ENCODE measurements around the gene ZNF346.
A peak's percentile ranks its signal among the peaks of the same experiment; 100 is the strongest.

The ZNF346 gene

DNA sequence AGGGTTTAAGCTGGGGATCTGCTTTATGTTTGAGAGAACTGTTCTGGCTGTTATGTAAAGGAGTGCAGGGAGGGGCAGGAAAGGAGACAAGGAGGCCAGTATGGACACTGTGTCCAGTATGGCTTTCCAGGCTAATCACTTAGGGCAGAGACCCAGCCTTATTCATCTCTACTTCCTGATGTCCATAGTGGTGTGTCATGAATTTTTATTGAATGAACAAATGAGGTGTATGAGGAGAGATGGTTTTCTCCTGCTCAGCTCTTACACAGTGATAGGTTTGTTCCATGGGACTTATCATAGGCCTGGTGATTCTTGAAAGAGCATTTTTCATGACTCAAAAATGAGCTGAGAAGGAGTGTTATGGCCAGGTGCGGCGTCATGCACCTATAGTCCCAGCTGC is 43.7 kb downstream of the ZNF346 start:
- DNase-seq (ENCODE audit: low read depth in 2 of 3, low spot score in 1 of 3): no peak

DNA sequence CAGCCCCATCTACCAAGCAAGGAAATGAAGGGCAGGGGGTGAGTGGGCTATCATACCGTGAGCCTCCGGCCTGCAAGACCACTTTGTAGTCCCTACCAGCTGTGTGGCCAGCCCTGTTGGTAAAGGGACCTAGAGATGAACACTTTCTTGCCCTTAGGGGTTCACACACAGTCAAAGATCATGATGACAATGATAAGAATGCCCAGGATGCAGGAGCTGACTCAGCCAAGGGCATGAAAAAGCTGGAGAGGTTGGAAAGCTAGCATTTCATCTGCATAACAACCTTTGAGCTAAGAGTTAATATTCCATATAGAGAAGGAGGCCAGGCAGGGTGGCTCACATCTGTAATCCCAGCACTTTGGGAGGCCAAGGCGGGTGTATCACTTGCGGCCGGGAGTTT is 45.0 kb downstream of the ZNF346 start:
- DNase-seq (ENCODE audit: low read depth in 2 of 3, low spot score in 1 of 3): no peak

DNA sequence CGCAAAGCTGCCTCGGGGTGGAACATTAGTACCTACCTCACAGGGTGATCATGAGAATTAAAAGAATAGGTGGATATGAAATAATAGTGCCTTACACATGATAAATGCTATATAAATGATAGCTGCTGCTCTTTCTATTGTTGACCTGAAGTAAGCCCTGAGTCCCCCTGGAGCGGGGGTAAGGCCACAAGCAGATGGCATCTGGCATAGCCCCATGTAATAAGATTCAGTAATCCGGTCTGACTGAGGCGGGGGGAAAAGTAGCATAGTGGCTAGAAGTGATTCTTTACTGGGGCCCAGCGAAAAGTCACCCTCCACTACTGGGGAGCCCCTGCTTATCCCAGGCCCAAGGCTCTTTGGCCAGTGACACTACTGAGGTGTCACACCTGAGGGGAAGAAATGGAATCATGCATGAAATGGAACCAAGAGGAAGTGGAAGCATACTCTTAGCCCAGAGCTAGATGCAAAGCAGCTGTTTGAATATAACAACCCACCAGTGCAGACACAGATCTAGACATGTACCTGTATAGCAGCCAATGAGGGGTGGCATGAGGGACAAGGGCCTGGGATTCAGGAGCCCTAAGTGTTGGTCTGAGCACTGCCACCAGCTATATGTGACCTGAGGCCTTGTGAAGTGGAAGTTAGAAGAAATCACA is 48.2 kb downstream of the ZNF346 start:
- DNase-seq (ENCODE audit: low read depth in 2 of 3, low spot score in 1 of 3): no peak

DNA sequence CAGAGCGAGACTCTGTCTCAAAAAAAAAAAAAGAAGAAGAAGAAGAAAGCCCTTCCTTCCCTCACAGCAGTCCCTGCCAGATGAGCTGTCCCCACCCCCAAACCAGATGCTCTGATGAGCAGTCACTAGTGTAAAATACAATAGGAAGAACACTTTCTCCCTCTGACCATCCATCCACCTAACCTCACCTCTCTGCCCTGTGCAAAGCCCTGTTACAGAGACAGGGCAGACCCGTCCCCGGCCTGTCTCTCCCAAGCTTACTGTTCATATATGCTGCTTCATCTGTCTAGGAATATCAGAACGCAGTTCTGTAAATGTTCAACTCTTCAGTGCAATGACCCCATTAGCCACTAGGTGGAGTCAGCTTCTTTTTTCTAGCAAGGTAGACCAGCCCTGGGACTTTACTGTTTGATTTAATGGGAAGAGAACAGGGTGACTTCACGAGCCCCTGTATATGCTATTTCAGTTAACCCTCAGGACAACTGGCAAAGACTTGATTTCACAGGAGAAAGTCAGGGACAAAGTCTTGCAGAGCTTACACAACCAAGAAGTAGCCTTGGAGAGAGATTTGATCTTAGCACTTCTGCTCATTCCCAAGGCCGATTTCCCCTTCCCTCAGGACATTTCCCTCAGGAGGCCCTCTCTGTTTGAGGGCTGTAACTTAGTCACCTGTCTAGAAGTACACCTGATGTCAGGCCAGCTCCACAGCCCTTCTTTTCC is 49.3 kb downstream of the ZNF346 start:
- DNase-seq (ENCODE audit: low read depth in 2 of 3, low spot score in 1 of 3): peak; percentile 16 to 86 (median 52)

DNA sequence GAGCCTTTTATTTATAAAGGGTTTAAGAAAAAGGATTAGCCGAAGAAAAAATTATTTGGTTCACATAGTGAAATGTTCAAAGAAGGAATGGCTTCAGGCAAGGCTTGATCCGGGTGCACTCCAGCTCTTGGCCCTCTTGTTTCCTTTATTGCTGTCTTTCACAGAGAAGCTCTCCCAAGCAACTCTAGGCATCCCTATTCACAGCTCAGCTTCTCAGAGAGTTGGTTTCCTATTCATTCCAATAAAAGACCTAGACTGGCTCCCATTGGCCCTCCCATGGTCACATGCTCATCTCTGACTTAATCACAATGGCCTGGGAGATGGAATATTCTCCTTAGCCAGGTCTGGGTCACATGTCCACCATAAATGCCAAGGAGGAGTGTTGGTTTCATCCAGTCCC is 54.8 kb downstream of the ZNF346 start:
- no peak for DNase-seq (ENCODE audit: low read depth in 2 of 3, low spot score in 1 of 3)

DNA sequence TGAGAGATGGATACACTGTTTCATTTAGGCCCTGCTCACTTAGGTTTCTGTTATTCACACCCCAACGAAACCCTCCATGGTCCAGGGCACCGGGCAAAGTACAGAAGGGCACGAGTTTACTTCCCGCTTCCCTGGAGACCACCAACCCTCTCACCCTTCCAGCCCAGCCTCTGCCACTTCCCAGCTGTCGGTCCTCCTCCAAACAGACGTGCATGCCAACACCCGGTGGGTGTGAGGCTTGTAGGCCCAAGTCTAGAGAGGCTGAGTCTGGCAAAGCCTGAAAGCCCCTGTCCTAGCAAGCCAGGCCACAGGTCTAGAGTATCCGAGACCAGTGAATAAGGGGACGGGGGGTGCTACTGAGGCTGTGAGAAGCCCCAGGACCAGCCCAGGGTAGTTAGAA is 57.1 kb downstream of the ZNF346 start:
- no peak for DNase-seq (ENCODE audit: low read depth in 2 of 3, low spot score in 1 of 3)

DNA sequence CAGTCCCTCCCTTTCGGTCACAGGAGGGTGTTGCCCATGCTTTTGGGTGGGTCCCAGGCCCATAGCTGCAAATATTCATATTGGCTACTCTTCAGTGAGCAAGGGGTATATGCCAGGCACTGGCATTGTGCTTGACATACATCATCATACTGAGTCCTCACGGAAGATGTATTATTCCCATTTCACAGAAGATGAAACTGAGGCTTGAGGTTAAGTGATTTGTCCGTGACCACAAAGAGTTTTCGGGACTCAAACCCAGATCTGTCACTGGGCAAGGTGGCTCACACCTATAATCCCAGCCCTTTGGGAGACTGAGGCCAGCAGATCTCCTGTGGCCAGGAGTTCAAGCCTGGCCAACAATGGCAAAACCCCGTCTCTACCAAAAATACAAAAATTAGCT is 57.8 kb downstream of the ZNF346 start:
- DNase-seq (ENCODE audit: low read depth in 2 of 3, low spot score in 1 of 3): no peak

DNA sequence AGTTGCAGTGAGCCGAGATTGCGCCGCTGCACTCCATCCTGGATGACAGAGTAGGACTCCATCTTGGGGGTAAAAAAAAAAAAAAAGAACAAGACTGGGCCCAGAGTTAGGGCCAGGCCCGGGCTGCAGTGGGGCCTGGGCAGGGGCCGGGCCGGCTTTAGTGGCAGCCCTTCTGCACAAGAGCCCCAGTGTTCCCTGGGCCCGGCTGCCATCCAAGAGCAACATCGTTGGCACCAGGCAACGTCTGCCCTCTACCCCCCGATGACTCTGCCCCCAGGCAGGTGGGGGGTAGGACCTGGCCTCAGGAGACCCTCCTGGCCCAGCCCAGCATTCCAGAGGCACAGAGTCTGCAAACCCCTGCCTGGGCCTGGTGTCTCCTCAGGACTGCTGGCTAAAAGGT is 59.4 kb downstream of the ZNF346 start:
- DNase-seq (ENCODE audit: low read depth in 2 of 3, low spot score in 1 of 3): no peak

DNA sequence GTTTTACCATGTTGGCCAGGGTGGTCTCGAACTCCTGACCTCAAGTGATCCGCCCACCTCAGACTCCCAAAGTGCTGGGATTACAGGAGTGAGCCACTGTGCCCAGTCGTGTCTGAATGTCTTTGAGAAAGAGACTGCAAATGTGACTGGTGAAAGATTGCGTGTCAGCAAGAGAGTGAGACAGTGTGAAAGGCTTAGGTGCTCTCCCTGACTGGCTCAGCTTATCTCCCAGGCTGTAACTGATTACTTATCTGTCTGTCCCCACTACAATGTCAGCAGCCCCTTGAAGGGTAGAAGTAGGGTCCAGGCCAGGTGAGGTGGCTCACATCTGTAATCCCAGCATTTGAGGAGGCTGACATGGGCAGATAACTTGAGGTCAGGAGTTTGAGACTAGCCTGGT is 60.9 kb downstream of the ZNF346 start:
- no peak for DNase-seq (ENCODE audit: low read depth in 2 of 3, low spot score in 1 of 3)

DNA sequence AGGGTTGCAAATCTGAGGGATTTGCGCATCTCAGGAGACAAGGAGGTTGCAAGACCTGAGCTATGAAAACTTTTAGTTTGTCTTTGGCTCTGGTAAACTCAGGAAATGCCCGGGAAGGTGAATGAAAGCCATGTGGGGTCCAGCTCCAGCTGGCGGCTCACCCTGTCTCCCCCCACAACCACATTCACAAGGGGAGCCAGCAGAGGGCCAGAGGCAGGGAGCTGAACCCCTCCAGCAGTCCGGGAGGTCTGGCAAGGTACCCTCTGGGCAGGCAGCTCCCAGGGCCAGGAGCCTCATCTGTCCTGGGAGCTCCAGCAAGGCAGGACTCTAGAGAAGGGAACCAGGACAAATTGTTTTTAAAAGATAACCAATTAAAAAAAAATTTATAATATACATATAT is 61.7 kb downstream of the ZNF346 start:
- no peak for DNase-seq (ENCODE audit: low read depth in 2 of 3, low spot score in 1 of 3)

DNA sequence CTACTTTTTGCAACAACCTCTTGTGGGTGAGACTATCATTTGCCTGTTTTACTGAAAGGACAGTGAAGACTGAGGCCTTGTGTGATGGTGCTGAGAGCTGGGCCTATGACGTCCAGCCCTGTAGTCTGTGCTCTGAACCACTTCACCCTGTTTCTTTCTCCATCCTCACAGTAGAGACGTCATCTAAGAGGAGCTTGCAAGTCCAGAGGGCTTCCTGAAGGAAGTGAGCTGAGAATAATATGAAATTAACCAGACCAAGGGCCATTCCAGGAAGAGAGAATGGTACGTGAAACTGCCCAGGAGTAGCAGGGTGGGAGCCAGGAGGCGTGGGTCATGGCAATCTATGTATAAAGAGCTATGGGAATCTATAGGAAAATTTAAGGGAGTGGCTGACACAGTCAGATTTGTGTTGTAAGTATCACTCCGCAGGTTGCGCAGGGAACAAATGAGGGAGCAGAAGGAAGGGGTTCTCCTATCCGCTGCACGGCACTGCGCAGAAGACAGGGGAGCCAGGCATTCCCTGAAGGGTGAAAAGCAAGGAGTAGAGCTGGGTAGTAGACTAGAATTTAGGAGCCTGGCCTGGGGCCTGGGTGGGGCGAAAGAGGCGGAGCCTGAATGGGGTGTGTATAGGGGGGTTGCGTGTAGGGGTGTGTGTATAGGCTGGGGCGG is 63.6 kb downstream of the ZNF346 start:
- DNase-seq (ENCODE audit: low read depth in 2 of 3, low spot score in 1 of 3): no peak

DNA sequence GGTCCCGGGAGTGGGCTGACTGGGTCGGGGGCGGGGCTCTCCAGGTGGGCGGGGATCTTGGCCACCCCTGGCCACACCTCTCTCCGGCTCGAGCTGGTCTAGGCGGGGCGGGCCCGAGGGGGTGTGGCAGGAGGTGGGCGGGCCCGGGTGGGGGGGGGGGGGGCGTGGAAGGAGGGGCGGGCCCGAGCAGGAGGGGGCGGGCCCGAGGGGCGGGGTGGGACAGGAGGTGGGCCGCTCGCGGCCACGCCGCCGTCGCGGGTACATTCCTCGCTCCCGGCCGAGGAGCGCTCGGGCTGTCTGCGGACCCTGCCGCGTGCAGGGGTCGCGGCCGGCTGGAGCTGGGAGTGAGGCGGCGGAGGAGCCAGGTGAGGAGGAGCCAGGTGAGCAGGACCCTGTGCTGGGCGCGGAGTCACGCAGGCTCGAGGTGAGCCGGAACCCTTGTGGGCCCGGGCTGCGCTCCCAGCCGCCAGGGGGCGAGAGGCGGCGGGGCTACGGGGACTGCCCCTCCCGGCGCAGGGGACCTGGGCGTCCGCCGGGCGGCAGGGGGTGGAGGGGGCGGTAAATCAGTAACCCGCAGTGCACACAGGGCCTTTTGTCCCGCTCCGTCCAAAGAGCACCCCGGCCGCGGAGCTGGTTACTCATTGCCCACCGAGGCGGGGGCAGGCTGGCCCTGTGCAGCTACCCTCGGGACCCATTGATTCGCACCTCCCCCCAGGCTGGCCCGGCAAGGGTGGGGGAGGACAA is 64.3 kb downstream of the ZNF346 start, which contains the start of gene FGFR4:
TSS of gene FGFR4 (plus strand) at position 262 of the 744 bp plus-strand sequence. CDS start 2,688 bp downstream, outside the sequence.
- peak; percentile 29 to 46 (median 31) for DNase-seq (ENCODE audit: low read depth in 2 of 3, low spot score in 1 of 3)

DNA sequence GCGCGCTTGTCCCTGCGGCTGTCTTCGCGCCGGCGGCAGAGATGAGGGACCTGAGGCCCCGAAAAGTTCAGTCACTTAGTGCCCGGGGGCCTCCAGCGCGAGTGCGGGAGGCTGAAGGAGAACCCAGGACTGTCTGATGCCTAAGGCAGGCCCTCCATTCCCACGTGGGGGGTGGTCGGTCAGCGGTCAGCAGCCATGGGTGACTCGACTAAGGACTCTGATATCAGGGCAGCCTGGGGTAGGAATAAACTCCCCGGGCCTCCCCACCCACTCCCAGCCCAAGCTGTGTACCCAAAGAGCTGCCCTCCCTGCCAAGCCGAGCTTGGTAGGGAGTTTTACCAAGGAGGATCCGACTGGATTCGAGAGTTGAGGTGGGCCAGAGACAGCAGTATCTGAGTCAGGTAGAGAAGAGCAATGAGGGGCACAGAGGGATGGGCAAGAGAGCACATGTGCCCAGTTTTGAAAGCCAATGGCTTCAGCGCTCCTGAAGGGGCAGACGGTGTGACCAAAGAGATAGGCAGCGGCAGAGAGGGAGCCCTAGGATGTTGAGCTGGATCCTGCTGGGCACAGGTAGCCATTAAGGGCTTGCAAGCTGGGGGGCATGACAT is 65.0 kb downstream of the ZNF346 start:
- no peak for DNase-seq (ENCODE audit: low read depth in 2 of 3, low spot score in 1 of 3)

DNA sequence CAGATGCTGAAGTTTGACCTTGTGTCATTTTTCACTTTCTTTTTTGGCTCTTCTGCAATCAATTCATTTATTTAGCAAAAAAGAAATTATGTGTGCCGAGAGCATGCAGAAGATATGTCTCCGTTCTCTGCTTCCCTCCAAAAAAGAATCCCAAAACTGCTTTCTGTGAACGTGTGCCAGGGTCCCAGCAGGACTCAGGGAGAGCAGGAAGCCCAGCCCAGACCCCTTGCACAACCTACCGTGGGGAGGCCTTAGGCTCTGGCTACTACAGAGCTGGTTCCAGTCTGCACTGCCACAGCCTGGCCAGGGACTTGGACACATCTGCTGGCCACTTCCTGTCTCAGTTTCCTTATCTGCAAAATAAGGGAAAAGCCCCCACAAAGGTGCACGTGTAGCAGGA is 66.6 kb downstream of the ZNF346 start:
- DNase-seq (ENCODE audit: low read depth in 2 of 3, low spot score in 1 of 3): no peak

DNA sequence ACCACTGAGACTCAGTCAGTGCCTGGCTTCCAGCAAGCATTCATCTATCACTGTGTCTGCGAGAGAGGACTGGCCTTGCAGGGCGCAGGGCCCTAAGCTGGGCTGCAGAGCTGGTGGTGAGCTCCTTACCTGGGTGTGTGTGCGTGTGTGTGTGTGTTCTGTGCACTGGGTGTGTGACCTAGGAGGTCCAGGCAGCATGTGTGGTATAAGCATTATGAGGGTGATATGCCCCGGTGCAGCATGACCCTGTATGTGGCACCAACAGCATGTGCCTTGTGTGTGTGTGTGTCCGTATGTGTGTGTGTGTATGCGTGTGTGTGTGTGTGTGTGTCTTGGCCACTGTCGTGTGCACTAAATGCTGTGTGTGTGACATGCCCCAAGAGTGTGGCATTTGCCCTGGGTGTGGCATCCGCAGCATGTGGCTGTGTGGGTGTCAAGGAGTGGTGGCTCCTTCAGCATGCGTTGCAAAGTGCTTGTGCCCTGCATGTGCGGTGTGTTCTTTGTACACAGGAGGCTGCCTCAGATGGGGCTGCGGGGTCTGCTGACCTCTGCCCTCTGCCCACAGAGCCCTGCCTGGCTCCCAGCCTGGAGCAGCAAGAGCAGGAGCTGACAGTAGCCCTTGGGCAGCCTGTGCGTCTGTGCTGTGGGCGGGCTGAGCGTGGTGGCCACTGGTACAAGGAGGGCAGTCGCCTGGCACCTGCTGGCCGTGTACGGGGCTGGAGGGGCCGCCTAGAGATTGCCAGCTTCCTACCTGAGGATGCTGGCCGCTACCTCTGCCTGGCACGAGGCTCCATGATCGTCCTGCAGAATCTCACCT is 67.5 kb downstream of the ZNF346 start:
- no peak for DNase-seq (ENCODE audit: low read depth in 2 of 3, low spot score in 1 of 3)

DNA sequence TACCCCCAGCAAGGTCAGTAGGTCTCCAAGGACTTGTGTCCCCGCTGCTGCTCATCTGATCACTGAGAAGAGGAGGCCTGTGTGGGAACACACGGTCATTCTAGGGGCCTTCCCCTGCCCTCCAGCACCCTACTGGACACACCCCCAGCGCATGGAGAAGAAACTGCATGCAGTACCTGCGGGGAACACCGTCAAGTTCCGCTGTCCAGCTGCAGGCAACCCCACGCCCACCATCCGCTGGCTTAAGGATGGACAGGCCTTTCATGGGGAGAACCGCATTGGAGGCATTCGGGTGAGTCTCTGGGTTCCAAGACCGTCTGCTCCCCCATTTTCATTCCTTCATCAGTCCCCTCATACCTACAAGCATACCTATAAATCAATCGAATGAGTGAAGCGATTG is 68.3 kb downstream of the ZNF346 start:
- no peak for DNase-seq (ENCODE audit: low read depth in 2 of 3, low spot score in 1 of 3)

DNA sequence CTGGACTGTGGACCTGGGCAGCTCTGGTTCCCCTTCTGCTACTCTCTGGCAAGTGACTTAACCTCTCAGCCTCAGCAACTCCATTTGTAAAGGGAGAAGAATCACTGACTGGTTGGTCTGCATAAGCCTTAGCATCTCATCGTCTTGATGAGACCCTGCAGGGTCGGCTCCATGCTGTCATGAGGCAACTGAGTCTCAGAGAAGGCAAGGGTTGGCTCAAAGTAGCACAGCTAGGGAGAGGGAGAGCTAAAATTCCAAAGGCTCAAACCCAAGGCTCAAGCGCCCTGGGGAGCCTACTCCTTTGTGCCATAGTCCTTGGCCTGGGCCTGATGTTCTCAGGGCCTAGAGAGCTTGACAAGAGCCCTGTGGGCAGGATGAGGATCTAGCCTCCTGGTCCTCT is 68.7 kb downstream of the ZNF346 start:
- DNase-seq (ENCODE audit: low read depth in 2 of 3, low spot score in 1 of 3): no peak

DNA sequence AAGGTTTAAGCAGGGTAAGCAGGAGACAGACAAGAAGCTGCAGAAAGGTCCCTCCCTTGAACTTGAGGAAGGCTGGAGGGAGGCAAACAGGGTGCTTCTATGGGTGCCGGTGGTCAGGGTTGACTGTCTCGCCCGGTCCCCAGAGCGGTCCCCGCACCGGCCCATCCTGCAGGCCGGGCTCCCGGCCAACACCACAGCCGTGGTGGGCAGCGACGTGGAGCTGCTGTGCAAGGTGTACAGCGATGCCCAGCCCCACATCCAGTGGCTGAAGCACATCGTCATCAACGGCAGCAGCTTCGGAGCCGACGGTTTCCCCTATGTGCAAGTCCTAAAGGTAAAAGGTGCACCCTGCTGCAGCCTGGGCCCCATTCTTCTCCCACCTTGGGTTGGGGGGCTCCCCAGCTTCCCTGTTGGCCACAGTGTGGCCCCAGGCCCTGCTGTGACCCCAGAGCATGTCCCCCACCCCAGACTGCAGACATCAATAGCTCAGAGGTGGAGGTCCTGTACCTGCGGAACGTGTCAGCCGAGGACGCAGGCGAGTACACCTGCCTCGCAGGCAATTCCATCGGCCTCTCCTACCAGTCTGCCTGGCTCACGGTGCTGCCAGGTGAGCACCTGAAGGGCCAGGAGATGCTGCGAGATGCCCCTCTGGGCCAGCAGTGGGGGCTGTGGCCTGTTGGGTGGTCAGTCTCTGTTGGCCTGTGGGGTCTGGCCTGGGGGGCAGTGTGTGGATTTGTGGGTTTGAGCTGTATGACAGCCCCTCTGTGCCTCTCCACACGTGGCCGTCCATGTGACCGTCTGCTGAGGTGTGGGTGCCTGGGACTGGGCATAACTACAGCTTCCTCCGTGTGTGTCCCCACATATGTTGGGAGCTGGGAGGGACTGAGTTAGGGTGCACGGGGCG is 69.9 kb downstream of the ZNF346 start:
- no peak for DNase-seq (ENCODE audit: low read depth in 2 of 3, low spot score in 1 of 3)

DNA sequence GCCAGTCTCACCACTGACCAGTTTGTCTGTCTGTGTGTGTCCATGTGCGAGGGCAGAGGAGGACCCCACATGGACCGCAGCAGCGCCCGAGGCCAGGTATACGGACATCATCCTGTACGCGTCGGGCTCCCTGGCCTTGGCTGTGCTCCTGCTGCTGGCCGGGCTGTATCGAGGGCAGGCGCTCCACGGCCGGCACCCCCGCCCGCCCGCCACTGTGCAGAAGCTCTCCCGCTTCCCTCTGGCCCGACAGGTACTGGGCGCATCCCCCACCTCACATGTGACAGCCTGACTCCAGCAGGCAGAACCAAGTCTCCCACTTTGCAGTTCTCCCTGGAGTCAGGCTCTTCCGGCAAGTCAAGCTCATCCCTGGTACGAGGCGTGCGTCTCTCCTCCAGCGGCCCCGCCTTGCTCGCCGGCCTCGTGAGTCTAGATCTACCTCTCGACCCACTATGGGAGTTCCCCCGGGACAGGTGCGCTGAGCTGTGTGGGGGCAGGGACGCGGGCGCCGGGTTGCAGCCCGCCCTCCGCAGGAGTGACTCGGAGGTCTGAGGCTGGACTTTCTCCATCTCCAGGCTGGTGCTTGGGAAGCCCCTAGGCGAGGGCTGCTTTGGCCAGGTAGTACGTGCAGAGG is 70.7 kb downstream of the ZNF346 start:
- no peak for DNase-seq (ENCODE audit: low read depth in 2 of 3, low spot score in 1 of 3)

Data from stimulated activated CD4-positive, alpha-beta T cell treated with anti-CD3 and anti-CD28 coated beads, Interleukin-12 subunit alpha, Interleukin-12 subunit beta, amount 100 ng/mL, for 48 hours (primary cell).